ENCODE results near the gene RXYLT1.

GRCh38 chr12:63820427-63820826 lies 40.7 kb downstream of the RXYLT1 start:
- TF ChIP-seq POLR2AphosphoS5 (IDR thresholded peaks at IDR 0.05) (no peak), POLR2A (IDR thresholded peaks at IDR 0.05; ENCODE audit: low read depth) (no peak), CTCF (IDR thresholded peaks at IDR 0.05) (no peak), EP300 (IDR thresholded peaks at IDR 0.05) (no peak)

Measured in esophagus muscularis mucosa (tissue), 4 donors.